Choroid plexus epithelial cell (primary cell): Measurements from ENCODE around the gene ATXN7L1.
A peak's percentile ranks its signal among the peaks of the same experiment; 100 is the strongest.

Experiments
- DNase-seq: peaks from one replicate; pipeline ENCODE4 v3.0.0-alpha.2; 2010; ENCODE audit warnings: low read depth
- H3K4me3 ChIP-seq: 2 replicates; pipeline ENCODE4 v1.5.1; 2011; ENCODE audit warnings: low read depth, mild to moderate bottlenecking, control low read depth, low read length, moderate library complexity
- CTCF ChIP-seq: conservative IDR thresholded peaks from 2 replicates; pipeline ENCODE4 v1.5.1; 2011; ENCODE audit warnings: low read depth, mild to moderate bottlenecking, control low read depth, inconsistent platforms, low read length, moderate library complexity

The ATXN7L1 gene

GRCh38 chr7:105879782-105880181 is 3.4 kb upstream of the ATXN7L1 start:
- no peak for TF ChIP-seq CTCF
- no peak for DNase-seq
- H3K4me3 ChIP-seq: no peak overlapping the region

GRCh38 chr7:105878746-105879605 is 2.6 kb upstream of the ATXN7L1 start:
- no peak for TF ChIP-seq CTCF
- H3K4me3 ChIP-seq: no peak overlapping the region
- DNase-seq: no peak

- no peak overlapping the region for H3K4me3 ChIP-seq
- TF ChIP-seq CTCF: no peak
- DNase-seq: no peak
Measured at GRCh38 chr7:105877736-105878135, 1.3 kb upstream of the ATXN7L1 start.

- peak; percentile 21 for TF ChIP-seq CTCF
- peak; percentile 37 for DNase-seq
- H3K4me3 ChIP-seq: peak overlapping the region; percentile 67
Measured at GRCh38 chr7:105876964-105877601, 684 bp upstream of the ATXN7L1 start.

- TF ChIP-seq CTCF: no peak
- peak; percentile 10 for DNase-seq
- H3K4me3 ChIP-seq: peak overlapping the region; percentile 83
Measured at GRCh38 chr7:105875505-105875904, 894 bp downstream of the ATXN7L1 start.

DNA sequence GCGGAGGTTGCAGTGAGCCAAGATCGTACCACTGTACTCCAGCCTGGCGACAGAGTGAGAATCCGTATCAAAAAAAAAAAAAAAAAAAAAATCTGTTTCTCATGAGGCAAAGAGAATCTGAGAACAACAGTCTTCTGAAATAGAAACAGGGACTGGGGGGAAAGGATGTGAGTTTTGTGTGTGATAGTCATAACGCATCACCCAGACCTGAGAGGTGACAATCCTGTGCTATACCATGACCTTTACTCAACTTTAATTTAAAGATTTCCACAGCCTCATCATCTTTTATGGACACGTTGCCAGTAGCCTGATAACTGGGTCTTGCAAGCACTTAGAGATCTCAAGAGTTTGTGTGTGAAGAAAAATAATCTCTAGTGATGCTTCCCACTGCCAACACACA is 2.3 kb downstream of the ATXN7L1 start:
- no peak for DNase-seq

More for the DNA sequence above, 2.3 kb downstream of the ATXN7L1 start:
- TF ChIP-seq CTCF: no peak
- no peak overlapping the region for H3K4me3 ChIP-seq
